ENCODE data around the gene CGB8.
"Not testable (repeated sequence)": the region's sequence is repeated elsewhere in the genome, so short reads cannot be mapped to it uniquely, and the experiment has no call there.

The CGB8 gene

DNA sequence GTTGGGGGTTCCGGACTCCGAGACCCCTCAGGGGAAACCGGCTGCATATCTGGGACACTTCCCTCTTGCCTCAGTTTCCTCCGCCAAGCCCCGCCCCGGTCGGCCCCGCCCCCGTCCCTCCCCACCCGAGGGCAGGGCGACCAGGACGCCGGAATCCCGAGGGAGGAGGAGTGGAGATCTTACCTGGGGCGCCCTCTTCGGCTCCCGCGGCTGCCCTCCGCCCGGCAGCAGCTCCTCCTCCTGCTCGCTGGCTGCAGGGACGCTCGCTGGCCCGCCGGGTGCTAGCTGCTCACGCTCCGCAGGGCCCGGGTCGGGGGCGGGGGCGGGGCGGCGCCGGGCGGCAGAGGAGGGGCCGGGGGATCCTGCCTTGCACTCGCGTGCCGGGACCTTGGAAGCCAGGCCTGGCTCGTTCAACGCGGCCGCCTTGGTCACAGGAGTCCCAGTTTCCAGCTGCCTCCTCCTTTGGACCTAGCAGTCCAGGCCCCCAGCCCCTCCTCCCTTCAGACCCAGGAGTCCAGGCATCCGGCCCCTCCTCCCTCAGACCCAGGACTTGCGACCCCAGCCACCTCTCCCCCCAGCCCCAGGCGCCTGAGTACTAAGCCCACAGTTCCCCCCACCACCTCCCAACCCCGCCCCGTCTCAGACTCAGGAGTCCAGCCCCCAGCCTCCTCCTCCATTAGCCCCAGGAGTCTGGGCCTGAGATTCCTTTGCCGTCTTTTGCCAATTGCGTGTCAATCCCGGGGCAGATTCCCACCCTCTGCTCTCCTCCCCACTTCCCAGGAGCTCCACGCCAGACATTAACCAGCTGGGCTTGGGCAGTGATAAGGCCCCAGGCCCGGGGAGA, 16.1 kb upstream of the CGB8 start, which contains the start of gene NTF4:
NTF4 (minus strand) TSS at position 51 of the 844 bp plus-strand sequence. CDS start 2,821 bp downstream, outside the sequence.
- no peak for DNase-seq

DNA sequence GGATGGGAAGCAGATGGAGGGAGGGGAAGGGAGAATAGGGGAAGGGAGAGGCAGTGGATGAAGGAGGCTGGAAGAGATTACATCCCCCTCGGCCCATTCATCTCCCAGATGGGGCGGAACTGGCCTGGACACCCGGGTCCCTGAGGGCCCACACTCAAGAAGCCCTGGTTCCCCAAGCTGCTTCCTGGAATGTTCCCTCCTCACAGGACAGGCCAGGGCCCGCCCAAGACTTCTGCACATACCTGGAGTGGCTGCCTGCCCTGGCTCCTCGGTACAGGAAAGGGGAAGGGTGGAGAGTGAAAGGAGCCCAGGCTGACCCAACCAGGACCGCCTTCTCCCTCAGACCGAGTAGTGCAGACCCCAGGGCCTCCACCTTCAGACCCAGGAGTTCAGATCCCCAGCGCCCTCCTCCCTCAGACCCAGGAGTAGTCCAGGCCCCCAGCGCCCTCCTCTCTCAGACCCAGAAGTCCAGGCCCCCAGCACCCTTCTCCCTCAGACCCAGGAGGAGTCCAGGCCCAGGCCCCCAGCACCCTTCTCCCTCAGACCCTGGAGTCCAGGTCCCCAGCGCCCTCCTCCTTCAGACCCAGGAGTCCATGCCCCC, 15.2 kb upstream of the CGB8 start:
- DNase-seq, result no peak

DNA sequence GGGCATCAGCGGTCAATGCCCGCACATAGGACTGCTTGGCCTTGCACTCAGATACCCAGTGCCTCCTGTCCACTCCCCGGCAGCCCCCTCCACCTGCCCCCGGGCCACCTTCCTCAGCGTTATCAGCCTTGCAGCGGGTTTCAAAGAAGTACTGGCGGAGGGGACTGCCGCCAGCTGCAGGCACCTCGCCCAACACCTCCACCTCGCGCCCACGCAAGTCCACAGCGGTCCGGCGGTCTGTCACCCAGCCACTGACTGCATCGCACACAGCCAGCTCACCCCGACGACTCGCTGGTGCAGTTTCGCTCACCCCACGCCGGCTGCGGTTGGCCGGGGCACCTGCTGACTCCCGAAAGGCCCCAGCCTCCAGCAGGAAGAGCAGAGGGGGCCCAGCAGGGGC, 12.5 kb upstream of the CGB8 start:
- no peak for DNase-seq

DNA sequence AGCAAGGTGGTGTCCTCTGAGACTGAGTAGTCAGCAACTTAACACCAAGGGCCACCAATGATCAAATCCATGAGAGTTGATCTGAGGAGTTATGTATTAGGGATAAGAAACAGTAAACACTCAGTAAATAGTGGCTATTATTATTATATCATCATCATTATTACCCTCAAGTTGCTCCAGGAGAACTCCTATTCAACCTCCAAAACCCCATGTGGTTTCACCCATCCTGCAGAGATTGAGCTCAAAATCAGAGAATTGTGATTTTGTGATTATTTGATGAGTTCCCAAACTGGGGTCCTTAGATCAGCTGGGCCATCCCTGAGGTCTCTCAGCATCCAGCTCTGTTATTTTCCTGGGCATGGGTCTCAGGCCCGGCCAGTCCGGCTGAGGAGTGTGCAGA, 12.1 kb upstream of the CGB8 start:
- no peak for DNase-seq

DNA sequence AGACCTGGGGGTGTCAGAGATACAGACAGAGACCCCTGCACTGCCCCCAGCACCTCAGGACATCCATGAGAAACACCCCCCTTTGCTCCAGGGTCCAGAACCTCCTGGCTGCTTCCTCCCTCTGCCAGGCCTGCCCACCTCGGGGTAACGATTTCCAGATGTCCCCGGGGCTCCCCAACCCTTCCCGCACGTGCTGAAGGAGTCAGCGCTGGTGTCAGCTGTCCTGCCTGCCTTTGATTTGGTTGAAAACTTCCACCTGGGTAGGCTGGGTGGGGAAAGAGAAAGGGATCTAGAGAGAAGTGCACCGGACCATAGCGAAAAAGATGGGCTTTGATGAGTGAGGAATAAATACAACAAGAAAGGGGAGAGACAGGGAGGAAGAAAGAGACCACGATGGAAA, 10.1 kb upstream of the CGB8 start:
- DNase-seq, result no peak

DNA sequence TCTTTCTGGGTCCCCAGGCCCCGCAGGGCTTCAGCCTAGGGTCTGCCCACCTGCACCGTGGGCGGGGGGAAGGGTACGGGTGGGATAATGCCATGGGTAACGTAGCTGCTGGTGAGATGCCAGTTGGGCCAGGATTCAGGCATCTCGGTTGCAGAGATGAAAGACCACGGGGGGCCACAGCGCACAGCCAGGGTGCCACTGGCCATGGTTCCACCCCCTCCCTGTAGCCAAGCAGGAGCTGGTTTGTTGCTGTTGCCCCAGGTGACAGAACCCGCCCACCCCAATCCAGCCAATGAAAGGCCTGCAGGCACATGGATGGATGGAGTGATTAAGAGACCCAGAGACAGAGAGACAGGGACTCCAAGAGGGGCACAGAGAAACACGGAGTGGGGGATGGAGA, 9.7 kb upstream of the CGB8 start:
- DNase-seq, result peak; percentile 22

DNA sequence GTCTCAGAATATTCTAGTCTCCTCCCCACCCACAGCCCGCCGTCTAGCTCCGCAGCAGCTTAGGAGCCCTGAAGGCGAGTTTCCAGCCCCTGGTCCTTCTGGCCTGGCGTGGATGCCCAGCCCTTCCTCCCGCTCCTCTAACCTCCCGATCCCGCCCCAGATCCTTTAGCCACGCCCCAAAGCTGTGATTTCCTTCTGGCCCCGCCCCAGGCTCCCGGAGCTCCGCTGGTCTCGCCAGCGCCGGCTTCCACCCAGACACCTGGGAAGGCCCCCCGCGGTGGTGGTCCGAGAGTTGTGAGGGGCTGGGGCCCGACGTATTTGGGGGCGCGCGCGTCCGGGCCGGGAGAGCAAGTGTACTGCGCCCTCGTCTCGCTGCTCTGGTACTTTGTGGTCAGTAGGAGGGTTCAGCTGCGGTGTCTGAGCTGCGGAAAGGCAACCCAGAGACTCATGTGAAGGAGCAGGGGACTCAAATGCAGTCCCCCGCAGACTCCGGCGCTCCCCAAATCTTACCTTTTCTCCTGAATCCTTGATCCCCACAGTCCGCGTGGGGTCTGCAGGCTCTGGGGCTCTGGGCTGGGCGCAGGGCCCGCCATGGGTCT, 8.8 kb upstream of the CGB8 start, which contains the start of gene CGB7:
CGB7 (minus strand) TSS at position 114 of the 599 bp plus-strand sequence. CDS start 2,374 bp downstream, outside the sequence.
- peak; percentile 47 for DNase-seq

DNA sequence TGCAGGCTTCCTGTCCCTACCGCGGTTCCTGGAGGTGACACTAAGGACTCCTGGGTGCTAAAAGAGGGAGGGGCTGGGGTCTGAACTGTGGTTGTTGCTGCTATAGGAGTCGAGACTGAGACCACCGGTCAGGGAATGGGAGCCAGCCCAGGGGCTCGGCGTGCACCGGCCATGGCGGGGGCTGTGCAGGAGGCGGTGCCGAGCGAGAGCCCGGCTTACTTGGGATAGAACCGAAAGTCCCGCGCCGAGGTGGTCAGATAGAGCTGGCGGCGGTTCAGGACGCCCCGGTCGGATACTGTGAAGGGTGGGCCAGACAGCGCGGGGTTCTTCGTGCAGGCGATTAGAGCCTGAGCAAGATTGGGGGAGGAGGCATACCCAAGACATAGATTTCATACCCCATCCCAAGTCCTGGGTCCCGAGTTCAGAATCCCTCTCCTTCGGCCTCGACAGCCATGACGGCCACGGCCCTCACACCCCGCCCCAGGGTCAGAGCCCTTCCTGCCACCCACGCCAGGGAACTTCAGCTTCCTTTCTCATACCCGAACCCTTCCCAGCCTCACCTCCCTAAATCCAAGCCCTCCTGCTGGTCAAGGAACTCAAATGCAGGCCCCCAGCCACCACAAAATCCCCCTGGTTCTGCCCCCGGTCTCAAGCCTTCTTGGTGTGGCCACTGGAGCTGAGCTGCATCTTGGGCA, 8.1 kb upstream of the CGB8 start:
- not testable (repeated sequence) for DNase-seq

DNA sequence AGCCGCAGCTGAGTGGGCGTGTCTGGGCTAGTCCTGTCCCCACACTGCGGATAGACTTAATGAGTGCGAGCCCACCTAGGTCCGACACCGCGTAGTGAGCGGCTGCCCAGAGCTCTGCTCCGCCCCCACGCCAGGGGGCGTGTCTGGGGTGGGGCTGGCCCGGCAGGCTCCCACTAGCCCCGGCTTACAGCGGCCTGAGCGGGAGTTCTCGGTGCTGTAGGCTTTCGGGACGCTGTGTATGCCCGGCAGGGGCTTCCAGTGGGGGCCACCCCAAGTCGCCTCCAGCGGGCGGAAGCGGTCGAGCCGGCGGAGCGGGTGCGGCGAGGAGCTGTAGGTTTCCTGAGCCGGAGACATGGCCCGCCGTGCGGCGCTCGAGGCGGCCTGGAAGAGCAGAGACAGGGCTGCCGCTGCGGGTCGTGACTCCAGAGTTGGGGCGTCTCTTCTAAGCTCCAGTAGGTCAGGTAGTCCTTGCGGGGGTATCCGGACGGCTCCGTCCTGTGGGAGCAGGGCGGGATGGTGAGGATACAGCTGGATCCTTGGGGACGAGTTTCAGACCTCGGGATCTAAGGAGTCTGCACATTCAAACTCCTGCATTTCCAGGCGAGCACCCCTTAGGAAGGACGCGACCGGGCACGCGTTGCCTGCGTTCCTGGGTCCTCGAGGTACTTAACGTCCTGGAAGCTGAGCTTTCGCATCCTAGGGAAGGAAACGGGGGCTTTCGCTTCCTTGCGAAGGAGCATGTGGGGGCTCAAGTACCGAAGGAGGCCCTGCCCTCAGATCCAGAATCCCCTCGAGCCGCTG, 7.4 kb upstream of the CGB8 start:
- peak; percentile 66 for DNase-seq

DNA sequence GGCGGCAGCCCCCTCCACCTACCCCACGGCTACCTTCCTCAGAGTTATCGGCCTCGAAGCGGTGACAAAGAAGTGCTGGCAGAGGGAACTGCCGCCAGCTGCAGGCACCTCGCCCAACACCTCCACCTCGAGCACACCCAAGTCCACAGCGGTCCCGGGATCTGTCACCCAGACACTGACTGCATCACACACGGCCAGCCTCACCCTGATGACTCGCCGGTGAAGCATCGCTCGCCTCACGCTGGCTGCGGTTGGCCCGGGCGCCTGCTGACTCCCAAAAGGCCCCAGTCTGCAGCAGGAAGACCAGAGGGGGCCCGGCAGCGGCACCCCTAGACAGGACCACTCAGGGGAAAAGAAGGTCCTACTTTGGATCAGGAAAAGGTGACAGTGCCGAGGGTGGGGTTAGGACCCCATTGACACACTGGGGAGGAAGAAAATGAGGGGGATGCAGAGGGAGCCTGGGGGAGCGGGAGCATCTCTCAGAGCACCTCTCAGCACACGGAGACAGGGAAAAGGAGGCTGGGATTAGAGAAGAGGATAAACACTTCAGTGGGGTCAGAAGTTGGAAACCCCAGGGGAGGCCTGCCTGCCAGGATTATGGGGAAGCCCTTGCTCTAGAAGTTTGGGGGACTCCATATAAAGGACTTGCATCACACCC, 1.6 kb upstream of the CGB8 start:
- DNase-seq, result not testable (repeated sequence)

DNA sequence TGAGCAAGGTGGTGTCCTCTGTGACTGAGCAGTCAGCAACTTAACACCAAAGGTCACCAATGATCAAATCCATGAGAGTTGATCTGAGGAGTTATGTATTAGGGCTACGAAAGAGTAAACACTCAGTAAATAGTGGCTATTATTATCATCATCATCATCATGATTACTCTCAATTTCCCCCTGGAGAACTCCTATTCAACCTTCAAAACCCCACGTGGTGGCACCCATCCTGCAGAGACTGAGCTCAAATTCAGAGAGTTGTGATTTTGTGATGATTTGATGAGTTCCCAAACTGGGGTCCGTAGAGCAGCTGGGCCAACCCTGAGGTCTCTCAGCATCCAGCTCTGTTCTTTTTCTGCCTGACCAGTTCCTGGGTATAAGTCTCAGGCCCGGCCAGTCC, 923 bp upstream of the CGB8 start:
- not testable (repeated sequence) for DNase-seq

DNA sequence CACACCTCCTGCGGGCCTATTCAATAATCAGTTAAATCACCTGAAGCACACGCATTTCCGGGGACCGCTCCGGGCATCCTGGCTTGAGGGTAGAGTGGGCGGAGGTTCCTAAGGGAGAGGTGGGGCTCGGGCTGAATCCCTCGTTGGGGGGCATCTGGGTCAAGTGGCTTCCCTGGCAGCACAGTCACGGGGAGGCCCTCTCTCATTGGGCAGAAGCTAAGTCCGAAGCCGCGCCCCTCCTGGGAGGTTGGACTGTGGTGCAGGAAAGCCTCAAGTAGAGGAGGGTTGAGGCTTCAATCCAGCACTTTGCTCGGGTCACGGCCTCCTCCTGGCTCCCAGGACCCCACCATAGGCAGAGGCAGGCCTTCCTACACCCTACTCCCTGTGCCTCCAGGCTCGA, 5.4 kb downstream of the CGB8 start, which contains the start of gene CGB5:
CGB5 (plus strand) TSS at position 301 of the 400 bp plus-strand sequence. CDS start 362 bp downstream, outside the sequence.
- DNase-seq, result not testable (repeated sequence)

DNA sequence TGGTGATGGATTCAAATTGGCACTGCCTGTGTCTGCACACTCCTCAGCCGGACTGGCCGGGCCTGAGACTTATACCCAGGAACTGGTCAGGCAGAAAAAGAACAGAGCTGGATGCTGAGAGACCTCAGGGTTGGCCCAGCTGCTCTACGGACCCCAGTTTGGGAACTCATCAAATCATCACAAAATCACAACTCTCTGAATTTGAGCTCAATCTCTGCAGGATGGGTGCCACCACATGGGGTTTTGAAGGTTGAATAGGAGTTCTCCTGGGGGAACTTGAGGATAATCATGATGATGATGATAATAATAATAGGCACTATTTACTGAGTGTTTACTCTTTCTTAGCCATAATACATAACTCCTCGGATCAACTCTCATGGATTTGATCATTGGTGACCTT, 6.2 kb downstream of the CGB8 start:
- not testable (repeated sequence) for DNase-seq

DNA sequence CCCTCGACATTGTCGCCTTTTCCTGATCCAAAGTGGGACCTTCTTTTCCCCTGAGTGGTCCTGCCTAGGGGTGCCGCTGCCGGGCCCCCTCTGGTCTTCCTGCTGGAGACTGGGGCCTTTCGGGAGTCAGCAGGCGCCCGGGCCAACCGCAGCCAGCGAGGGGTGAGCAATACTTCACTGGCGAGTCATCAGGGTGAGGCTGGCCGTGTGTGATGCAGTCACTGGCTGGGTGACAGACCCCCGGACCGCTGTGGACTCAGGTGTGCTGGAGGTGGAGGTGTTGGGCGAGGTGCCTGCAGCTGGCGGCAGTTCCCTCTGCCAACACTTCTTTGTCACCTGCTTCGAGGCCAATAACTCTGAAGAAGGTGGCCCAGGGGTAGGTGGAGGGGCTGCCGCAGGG, 6.7 kb downstream of the CGB8 start:
- DNase-seq, result no peak

DNA sequence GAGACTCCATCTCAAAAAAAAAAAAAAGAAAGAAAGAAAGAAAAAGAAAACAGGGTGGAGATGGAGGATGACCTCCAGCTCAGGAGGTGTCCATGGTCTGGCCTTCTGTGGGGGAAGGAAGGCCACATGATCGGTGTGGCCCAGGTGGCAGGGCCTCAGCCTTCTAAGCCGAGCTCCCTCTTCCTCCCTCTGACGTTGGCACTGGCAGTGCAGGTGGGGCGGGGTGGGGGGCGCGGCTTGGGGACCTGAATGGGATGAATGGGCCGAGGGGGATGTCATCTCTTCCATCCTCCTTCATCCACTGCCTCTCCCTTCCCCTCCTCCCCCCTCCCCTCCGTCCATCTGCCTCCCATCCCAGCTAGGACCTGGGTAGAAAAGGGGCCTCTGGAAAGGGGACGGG, 9.2 kb downstream of the CGB8 start:
- DNase-seq, result not testable (repeated sequence)

DNA sequence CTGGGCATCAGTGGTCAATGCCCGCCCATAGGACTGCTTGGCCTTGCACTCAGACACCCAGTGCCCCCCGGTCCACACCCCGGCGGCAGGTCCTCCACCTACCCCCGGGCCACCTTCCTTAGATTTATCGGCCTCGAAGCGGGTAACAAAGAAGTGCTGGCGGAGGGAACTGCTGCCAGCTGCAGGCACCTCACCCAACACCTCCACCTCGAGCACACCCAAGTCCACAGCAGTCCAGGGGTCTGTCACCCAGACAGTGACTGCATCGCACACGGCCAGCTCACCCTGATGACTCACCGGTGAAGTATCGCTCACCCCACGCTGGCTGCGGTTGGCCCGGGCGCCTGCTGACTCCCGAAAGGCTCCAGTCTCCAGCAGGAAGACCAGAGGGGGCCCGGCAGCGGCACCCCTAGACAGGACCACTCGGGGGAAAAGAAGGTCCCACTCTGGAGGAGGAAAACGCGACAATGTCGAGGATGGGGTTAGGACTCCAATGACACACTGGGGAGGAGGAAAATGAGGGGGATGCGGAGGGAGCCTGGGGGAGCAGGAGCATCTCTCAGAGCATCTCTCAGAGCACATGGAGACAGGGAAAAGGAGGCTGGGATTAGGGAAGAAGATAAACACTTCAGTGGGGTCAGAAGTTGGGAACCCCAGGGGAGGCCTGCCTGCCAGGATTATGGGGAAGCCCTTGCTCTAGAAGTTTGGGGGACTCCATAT, 10.2 kb downstream of the CGB8 start:
- not testable (repeated sequence) for DNase-seq

DNA sequence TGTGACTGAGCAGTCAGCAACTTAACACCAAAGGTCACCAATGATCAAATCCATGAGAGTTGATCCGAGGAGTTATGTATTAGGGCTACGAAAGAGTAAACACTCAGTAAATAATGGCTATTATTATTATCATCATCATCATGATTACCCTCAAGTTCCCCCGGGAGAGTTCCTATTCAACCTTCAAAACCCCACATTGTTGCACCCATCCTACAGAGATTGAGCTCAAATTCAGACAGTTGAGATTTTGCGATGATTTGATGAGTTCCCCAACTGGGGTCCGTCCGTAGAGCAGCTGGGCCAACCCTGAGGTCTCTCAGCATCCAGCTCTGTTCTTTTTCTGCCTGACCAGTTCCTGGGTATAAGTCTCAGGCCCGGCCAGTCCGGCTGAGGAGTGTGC, 10.8 kb downstream of the CGB8 start:
- not testable (repeated sequence) for DNase-seq

DNA sequence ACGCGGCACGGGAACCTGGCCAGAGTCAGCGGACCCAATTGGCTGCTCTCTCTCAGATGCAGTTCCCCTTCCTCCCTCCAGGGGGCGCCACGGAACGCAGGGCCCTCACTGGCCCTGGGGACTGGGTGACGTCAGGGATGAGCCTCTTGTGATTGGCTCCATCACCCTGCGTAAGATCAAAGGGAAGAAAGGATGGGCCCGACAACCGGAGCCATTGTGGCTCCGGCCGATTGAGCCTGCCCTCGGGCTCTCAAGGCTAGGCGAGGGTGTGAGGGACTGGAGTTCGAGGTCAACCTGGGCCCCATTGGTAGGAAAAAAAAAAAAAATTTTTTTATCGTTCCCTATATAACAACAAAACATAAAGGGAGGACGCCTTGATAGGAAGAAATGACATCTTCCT, 12.1 kb downstream of the CGB8 start, which contains the start of gene CGB1:
CGB1 (minus strand) TSS at position 81 of the 400 bp plus-strand sequence. CDS start 184 bp downstream, outside the sequence.
- DNase-seq, result peak; percentile 40

DNA sequence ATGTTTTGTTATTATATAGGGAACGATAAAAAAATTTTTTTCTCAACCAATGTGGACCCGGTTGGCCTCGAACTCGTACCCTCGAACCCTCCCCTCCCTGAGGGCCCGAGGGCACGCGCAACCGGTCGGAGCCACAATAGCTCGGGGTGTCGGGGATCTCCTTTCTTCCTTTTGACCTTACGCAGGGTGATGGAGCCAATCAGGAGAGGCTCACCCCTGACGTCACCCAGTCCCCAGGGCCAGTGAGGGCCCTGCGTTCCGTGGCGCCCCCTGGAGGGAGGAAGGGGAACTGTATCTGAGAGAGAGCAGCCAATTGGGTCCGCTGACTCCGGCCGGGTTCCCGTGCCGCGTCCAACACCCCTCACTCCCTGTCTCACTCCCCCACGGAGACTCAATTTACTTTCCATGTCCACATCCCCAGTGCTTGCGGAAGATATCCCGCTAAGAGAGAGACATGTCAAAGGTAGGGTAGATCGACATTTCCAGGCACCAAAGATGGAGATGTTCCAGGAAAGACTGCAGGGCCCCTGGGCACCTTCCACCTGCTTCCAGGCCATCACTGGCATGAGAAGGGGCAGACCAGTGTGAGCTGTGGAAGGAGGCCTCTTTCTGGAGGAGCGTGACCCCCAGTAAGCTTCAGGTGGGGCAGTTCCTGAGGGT, 17.1 kb downstream of the CGB8 start, which contains the start of gene CGB2:
CGB2 (plus strand) TSS at position 249 of the 660 bp plus-strand sequence; CDS start at position 455, 206 bp downstream.
- DNase-seq, result peak; percentile 54

DNA sequence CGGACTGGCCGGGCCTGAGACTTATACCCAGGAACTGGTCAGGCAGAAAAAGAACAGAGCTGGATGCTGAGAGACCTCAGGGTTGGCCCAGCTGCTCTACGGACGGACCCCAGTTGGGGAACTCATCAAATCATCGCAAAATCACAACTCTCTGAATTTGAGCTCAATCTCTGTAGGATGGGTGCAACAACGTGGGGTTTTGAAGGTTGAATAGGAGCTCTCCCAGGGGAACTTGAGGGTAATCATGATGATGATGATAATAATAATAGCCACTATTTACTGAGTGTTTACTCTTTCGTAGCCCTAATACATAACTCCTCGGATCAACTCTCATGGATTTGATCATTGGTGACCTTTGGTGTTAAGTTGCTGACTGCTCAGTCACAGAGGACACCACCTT, 18.6 kb downstream of the CGB8 start:
- DNase-seq, result not testable (repeated sequence)

All from activated naive CD4-positive, alpha-beta T cell treated with Interleukin-2 at 50 U/mL for 16 hours (primary cell).